ENCODE data around the gene KRT13. TPM values are rescaled to one million over a fixed set of nuclear protein-coding genes. Genes with fewer than 3 reads are reported as not detected.

Gene KRT13
- total and polyA plus RNA-seq, 2 donors (not counting 1 experiment from before 2014, with no cell fraction given): not detected

DNA sequence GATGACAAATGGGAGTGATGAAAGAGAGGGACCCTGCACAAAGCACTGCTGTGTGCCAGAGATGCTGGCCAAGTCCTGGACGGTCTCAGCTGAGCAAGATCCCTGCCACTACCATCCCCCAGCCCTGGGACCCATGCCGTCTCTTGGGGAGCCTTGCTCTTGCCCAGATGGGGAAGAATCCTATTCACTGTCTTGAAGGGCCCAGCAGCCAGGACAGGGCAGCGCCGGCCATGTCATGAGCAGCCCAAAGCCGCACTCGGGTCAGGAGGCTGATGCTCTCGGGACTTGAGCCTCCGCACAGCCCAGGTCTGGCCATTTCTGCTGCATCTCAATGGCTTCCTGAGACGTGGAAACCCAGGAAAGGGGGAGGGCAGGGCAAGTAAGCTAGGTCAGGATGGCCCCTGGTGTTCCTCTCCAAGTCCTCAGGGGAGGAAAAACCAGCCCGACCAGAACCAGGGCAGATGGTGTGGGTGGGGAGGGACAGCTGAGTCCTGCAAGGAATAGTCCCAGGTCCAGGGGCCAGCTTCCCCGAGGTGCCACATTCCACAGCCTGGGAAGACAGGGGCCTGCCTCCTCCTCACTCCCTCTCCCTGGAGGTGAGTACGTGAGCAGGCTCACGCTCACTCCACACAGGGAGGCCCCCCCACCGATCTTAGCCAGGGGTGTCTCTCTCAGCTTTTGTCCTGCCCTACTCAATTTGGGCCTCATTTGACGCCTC is 30.5 kb upstream of the KRT13 start:
- no peaks in the 10 kb centered on the region for H3K36me3 ChIP-seq (replicated peaks in 1 of 2; ENCODE audit: control extremely low read depth in 1 of 2, control insufficient read depth in 1 of 2, extremely low read depth in 1 of 2, insufficient read depth in 2 of 2, low read length in 1 of 2)
- no peaks in the 10 kb centered on the region for H3K79me2 ChIP-seq (ENCODE audit: control insufficient read depth, insufficient read depth, low read length)
- WGBS (ENCODE audit: insufficient coverage): 70% methylated on average over 14 of the region's 15 CpGs
- ATAC-seq (ENCODE audit: low read depth) (no peak), DNase-seq (no peak)
- Mint-ChIP-seq H3K4me1 (no peaks in the 10 kb centered on the region), H3K4me3 (no peak overlapping the region), H3K9me3 (ENCODE audit: insufficient read depth) (no peaks in the 10 kb centered on the region), H3K27ac (no peak overlapping the region), H3K27me3 (peaks cover 59% of the 10 kb centered on the region)
- TF ChIP-seq CTCF (IDR thresholded peaks at IDR 0.05) (no peak), EZH2 (IDR thresholded peaks at IDR 0.05; ENCODE audit: borderline replicate concordance, insufficient read depth, low read depth, low read length, poor library complexity, severe bottlenecking) (no peak)
- H3K27ac ChIP-seq (ENCODE audit: low read length in 2 of 2): no peak overlapping the region
- no peak overlapping the region for H3K9ac ChIP-seq (ENCODE audit: low read length)
- no peak overlapping the region for H2AFZ ChIP-seq (ENCODE audit: insufficient read depth, low read depth, low read length, poor library complexity, severe bottlenecking)
- H3K27me3 ChIP-seq (replicated peaks in 1 of 4; ENCODE audit: control extremely low read depth in 1 of 4, control insufficient read depth in 3 of 4, insufficient read depth in 4 of 4, low read length in 3 of 4): peaks cover 0 to 15% (median 3%) of the 10 kb centered on the region in 4 experiments
- H3K4me3 ChIP-seq (ENCODE audit: control extremely low read depth in 1 of 5, extremely low read depth in 1 of 5, insufficient read depth in 1 of 5, low read depth in 2 of 5, low read length in 4 of 5): no peak overlapping the region
- no peak overlapping the region for H3K4me2 ChIP-seq (replicated peaks; ENCODE audit: low read depth, low read length, poor library complexity, severe bottlenecking)
- no peaks in the 10 kb centered on the region for H3K4me1 ChIP-seq (ENCODE audit: control insufficient read depth in 2 of 2, insufficient read depth in 2 of 2, low read length in 2 of 2)
- POLR2A ChIA-PET: no interaction called here
- intact Hi-C loops (cut with micrococcal nuclease): no loop called here
- CTCF ChIA-PET: no interaction called here
- H4K20me1 ChIP-seq (ENCODE audit: control insufficient read depth, insufficient read depth, low read length, poor library complexity, severe bottlenecking): no peaks in the 10 kb centered on the region
- H3K9me3 ChIP-seq (ENCODE audit: control extremely low read depth in 1 of 3, control insufficient read depth in 2 of 3, insufficient read depth in 1 of 3, low read length in 2 of 3): no peaks in the 10 kb centered on the region

DNA sequence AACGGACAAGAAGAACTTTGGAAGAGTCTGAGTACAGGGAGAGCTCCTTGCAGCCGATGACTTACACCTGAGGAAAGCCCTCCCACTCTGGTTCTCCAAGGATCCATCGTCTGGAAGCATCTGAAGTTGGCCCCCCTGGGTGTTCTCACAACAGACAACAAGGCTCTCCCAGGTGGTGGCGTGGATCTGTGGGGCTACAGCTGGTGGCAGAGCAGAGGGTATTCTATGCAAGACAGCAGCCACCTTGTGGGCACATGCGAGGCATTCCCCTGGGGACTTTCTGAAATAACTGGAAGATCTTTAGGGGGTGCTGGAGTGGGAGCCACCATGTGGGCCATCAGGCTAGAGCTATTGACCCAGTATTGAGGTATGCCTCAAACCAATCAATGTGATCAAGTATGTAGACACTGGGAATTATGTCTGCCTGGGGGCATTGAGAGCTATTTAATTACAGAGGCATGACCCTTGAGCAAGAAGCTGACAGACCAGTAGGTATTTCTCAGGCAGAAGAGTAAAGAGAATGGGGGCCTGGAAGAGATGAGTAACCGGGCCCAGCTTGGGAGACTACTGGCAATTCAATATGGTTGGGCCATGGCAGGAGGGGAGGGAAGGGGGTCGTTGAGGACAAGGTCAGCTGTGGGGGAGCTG is 29.6 kb upstream of the KRT13 start:
- TF ChIP-seq CTCF (IDR thresholded peaks at IDR 0.05): no peak
- TF ChIP-seq EZH2 (IDR thresholded peaks at IDR 0.05; ENCODE audit: borderline replicate concordance, insufficient read depth, low read depth, low read length, poor library complexity, severe bottlenecking): no peak
- no peak overlapping the region for H3K9ac ChIP-seq (ENCODE audit: low read length)
- 55% methylated on average over 5 of the region's 7 CpGs for WGBS (ENCODE audit: insufficient coverage)
- H3K27me3 ChIP-seq (replicated peaks in 1 of 4; ENCODE audit: control extremely low read depth in 1 of 4, control insufficient read depth in 3 of 4, insufficient read depth in 4 of 4, low read length in 3 of 4): peaks cover 0 to 24% (median 7%) of the 10 kb centered on the region in 4 experiments
- Mint-ChIP-seq H3K27ac (no peak overlapping the region), H3K9me3 (ENCODE audit: insufficient read depth) (no peaks in the 10 kb centered on the region), H3K4me1 (no peaks in the 10 kb centered on the region), H3K27me3 (peaks cover 60% of the 10 kb centered on the region), H3K4me3 (no peak overlapping the region)
- POLR2A ChIA-PET: no interaction called here
- H3K9me3 ChIP-seq (ENCODE audit: control extremely low read depth in 1 of 3, control insufficient read depth in 2 of 3, insufficient read depth in 1 of 3, low read length in 2 of 3): no peaks in the 10 kb centered on the region
- H3K79me2 ChIP-seq (ENCODE audit: control insufficient read depth, insufficient read depth, low read length): no peaks in the 10 kb centered on the region
- ATAC-seq (ENCODE audit: low read depth): no peak
- intact Hi-C loops (cut with micrococcal nuclease): no loop called here
- H3K4me2 ChIP-seq (replicated peaks; ENCODE audit: low read depth, low read length, poor library complexity, severe bottlenecking): no peak overlapping the region
- no peaks in the 10 kb centered on the region for H4K20me1 ChIP-seq (ENCODE audit: control insufficient read depth, insufficient read depth, low read length, poor library complexity, severe bottlenecking)
- H3K27ac ChIP-seq (ENCODE audit: low read length in 2 of 2): no peak overlapping the region
- no peaks in the 10 kb centered on the region for H3K4me1 ChIP-seq (ENCODE audit: control insufficient read depth in 2 of 2, insufficient read depth in 2 of 2, low read length in 2 of 2)
- CTCF ChIA-PET: no interaction called here
- no peak overlapping the region for H3K4me3 ChIP-seq (ENCODE audit: control extremely low read depth in 1 of 5, extremely low read depth in 1 of 5, insufficient read depth in 1 of 5, low read depth in 2 of 5, low read length in 4 of 5)
- DNase-seq: no peak
- H2AFZ ChIP-seq (ENCODE audit: insufficient read depth, low read depth, low read length, poor library complexity, severe bottlenecking): no peak overlapping the region
- H3K36me3 ChIP-seq (replicated peaks in 1 of 2; ENCODE audit: control extremely low read depth in 1 of 2, control insufficient read depth in 1 of 2, extremely low read depth in 1 of 2, insufficient read depth in 2 of 2, low read length in 1 of 2): no peaks in the 10 kb centered on the region

Measured in B cell (primary cell).